NK-92 treated with Interleukin-12 subunit alpha and Interleukin-12 subunit beta, amount 100 ng/mL, for 24 hours (cell line): ENCODE data around the gene SMAD7.

ENCODE experiments used
- DNase-seq: peaks from one replicate; lab custom pipeline; 2025; lab: John Stamatoyannopoulos, UW

Gene SMAD7, protein sequence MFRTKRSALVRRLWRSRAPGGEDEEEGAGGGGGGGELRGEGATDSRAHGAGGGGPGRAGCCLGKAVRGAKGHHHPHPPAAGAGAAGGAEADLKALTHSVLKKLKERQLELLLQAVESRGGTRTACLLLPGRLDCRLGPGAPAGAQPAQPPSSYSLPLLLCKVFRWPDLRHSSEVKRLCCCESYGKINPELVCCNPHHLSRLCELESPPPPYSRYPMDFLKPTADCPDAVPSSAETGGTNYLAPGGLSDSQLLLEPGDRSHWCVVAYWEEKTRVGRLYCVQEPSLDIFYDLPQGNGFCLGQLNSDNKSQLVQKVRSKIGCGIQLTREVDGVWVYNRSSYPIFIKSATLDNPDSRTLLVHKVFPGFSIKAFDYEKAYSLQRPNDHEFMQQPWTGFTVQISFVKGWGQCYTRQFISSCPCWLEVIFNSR

DNA sequence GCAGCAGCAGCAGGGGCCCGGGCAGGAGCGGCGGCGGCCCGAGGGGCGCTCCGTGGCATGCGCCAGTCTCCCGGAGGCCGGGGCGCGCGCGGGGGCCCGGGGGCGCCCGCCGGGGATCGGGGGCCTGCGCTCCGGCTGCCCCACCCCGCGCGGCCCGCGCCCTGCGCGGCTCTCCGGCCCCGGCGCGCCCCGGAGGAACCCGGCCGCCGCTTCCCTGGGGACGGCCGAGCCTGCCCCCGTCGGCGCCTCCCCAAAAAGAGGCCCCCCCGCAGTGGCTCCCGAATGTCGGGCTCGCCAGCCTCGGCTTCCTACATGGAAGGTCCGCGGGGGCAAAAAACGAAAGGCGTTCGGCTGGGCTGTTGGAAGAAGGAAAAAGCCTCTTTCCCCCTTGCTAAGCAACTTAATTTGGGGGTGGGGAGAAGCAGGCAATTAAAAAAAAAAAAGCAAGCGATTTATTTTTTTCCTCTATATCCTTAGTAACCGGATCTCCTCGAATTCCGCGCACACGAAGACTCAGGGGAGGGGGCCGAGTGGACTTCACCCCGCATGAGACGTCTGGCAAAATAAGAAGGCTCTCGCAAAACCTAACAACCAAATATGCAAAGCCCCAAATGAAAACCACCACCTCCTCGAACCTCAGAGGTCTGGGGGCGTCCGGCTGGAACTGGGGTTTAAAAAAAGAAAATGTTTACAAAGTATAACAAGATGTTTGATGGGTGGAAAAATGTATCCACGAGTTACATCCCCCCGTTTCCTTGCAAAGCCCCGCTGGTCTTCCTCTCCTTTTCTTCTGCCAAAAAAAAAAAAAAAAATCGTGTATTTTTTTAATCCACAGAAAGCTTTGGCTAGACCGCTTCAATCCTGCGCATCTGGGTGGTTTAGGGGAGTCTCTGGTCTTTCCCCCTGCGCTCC lies at the start of gene SMAD7:
TSS of gene SMAD7 (minus strand) at position 430 of the 912 bp plus-strand sequence. CDS start 541 bp downstream, outside the sequence.
- no peak for DNase-seq

DNA sequence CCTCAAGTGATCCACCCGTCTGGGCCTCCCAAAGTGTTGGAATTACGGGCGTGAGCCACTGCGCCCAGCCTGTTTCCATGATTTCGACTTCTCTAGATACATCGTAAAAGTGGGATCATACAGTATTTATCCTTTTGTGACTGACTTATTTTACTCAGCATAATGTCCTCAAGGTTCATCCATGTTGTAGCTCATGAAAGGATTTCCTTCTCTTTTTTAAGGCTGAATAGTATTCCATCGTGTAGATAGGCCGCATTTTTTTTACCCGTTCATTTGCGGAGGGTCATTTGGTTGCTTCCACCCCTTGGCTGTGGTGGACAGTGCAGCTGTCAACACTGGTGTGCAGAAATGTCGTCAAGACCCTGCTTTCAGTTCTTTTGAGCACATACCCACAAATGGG lies 48.8 kb upstream of the SMAD7 start:
- no peak for DNase-seq

DNA sequence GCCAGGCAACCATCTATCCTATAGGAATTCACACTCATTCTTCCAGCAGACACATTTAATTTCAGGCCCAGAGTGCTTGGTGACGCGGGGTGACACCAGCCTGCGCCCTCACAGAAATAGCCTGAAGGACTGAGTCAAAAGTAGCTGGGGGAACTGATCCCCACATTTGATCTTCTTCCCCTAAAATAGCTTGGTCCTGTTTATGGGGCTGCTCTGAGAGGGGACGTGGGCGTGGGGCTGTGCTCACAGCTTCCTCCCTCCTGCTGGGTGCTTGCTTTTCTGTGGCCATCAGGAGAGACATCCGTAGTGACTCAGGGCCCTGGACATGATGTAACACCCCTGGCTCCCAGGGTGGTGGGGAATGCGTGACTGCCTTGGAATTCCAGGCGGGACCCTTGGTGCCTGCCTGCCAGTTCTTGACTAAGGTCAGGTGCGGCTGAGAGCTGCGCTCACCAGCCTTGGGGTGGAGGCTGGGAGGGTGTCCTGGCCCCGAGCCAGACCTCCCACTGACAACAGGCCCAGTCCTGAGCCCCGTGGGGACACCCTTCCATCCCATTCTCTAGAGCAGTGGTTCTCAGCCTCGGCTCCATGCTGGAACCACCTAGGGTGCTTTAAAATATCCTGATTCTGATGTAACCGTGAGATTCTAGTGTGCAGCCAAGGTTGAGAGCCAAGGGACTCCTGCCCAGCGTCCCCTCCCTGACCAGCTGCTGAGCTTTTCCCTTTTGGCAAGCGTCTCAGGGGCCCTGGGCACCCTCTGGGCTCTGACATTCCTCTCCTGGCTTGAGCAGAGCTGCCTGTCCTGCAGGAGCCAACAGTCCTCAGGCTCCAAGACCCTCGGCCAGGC lies 47.4 kb upstream of the SMAD7 start:
- no peak for DNase-seq

DNA sequence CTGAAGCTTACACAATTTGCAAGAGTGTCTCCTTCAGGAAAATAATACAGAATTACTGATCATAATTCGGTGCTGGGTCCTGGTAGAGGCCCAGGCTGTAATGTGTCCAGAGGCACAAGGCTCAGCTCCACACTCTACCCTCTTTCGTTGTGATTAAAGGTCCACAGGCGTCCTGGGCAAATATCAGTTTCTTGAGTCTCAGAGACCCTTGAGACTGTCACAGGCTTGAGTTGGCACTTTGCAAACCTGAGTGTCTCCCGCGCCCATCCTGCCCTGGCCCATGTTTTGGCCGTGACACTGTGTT lies 46.9 kb upstream of the SMAD7 start:
- no peak for DNase-seq

DNA sequence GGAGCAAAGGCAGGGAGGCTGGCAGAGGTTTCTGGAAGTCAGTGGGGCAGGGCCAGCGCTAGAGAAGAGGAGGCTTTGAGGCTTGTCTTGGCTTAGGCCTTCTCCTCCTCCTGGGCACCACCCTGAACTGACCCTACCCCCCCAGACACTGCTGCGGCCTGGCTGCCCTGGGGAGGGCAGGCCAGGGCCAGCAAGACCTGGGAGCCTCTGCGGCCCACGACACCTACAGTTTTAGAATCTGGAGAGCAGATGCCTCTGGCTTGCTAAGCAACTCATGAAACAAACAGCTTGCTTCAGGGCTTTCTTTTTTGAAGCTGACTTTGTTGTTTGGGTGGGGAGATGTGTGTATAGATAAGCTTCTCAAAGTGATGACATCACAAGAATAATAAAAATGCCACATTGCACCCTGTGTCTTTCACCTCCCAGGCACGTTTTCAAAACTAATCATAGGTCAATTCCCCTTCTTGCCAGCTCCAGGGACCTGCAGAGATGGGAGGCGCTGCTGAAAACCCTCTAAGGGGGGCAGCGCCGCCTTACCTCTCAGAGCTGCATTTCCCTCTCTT lies 46.2 kb upstream of the SMAD7 start:
- no peak for DNase-seq

DNA sequence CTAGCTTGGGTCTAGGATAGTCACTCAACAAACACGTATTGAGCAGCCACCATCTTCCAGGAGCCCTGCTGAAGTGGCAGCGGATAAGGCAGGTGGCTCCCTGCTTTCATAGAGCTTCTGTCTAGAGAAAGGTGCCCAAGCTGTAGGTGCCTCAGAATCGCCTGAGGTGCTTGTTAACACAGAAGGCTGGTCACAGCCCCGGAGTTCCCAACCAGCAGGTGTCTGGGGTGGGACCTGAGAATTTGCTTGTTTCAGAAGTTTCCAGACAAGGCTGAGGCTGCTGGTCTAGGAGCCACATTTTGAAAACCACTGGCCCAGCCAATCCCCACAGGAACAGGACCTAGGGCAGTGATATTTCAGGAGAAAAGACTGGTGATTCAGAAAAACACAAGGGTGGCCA lies 45.3 kb upstream of the SMAD7 start:
- DNase-seq: no peak

DNA sequence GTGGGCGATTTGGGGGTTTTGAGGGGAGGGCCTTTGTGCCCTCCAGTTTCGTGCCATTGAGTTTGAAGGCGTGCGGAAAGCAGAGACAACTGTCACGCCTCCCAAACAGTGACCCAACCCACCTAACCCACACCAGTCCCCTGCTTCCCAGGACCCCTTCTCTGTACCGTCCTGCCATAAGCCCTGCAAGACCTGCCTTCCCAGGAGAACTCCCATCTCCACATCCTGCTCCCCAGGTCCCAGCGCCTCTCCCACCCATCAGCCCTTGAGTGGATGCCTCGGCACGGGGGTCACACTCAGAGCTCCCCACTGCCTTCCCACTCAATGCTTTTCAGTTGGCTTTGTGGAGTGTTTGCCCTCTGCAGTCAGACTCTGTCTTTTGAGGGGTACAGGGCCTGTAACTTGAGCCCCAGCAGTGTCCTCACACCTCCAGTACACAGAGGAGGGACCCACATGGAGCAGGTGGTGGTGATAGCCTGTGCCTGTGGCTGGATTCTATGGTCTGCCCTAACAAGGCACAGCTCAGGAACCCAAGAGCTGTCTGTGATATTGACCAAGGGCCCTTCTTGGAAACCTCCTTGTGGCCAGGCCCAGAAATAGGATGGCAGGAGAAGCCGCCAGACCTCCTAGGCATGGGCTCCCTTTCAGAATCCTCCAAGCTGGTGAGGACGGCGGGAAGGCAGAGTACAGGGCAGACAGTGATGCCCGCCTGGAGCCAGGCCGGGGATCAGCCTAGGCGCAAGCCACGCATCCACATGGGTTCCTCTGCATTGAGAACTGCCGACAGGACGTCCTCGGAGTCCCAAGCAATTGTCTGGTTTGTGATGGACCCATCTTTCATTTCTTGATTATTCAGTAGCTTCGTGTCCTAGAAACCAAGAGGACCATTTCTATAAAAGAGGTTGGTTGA lies 44.4 kb upstream of the SMAD7 start:
- DNase-seq: no peak

DNA sequence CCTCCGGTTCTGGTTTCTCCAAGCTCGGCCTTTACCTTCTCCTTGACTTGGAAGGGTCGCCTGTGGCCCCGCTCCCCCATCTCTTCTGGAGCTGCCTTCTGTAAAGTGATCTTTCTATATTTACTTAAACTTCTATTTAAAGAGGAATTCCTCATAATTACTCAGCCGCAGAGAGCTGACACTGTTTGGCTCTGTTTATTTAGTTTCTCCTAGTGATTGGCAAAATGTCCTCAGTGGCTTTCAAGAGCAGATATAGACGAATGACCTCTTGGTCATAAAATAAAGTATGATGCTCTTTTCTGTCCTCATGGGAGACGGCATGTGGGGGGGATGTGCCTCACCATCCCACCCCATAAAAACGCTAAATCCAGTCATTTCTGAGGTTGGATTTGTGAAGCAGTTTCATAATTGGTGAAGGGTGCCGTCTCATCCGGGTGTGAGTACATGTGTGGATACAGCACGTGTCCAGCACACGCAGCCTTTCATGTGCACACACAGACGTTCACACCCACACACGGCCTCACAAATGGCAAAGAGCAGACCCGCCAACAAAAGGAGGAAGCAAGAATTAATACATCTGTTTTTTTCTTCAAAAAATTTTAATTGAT lies 43.4 kb upstream of the SMAD7 start:
- no peak for DNase-seq

DNA sequence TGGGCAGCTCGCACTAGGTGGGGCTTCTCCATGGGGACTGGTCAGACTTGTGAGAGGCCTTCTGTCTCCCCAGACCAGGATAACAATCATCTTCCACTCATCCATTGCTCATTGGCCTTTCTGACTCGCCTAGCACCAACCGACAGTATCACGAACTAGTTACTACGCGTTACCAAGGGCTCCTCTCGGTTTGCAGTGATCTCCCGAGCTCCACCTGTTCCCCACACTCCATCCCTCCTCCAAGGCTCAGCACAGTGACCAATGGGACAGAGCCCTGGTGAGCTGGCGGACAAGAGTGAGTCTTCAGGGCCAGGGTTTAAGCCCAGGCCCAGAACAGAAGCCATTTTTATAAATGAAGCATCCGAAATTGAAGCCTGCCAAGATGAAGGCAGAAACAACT lies 42.8 kb upstream of the SMAD7 start:
- DNase-seq: no peak

DNA sequence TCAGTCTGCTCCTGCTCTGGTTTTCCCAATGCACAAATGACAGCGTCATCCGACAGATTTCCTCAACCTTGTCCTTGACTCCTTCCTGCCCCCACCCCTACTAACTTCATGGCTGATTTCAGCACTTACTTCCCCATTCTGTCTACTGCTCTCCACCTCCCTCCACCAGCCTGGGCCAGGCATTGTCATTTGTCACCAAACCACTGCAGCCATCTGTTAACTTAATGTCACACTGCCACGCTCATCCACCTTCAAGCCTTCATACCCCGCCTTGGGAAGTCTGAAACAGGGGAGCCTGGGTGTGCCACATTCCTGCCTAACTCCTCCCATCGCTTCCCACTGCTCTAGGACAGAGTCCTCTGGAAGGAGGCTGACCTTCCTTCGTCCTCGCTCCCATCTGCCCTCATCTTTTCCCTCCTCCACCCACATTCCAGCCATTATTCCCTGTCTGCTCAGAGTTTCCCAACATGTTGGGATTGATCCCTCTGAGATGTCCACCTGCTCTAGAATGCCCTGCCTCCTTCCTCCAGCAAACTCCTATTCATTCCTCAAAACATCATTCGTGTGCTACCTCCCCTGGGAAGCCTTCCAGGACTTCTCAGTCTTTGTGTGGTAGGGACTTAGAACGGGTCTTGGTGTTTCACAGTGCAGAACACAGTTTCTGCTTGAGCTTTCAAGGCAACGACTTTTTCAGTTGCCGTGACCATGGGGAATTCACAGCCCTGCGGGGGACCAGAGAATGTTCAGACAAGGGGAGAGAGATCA lies 42.2 kb upstream of the SMAD7 start:
- no peak for DNase-seq

DNA sequence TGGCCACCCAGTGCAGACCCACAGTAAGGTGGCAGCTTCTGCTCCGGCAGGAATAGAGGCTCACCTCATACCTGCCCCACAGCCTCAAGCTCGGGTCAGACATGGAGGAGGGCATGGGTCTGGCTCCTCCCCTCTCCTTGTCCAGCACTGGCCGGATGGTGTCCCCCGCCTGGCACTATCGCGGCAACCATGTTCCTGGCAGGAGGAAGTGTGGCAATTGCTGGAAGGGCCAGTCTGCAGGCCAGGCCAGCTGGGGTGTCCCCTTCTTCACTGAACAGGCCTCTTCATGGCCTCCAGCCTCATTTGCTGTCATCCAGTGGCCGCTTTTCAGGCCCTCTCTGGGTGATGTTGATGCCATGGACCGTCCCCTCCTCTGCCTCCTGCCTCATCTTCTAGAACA lies 41.4 kb upstream of the SMAD7 start:
- DNase-seq: no peak

DNA sequence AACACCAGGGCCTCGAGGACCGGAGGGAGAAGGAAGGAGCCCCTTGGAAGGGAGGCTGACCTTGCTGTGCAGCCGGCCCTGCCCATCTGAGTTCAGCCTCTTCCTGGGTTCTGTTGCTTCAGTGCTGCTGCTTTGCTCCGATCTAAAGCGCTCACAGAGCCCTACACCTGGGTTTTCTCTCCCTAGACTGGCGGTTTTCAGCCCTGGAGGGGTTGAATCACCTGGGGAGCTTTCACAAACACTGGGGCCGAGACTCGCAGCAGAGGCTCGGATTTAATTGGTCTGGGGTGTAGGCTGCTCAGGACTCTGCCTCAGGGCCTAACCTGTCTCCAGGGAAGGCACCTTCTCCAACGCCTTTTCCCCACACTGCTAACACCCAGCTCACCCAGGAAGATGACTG lies 40.9 kb upstream of the SMAD7 start:
- no peak for DNase-seq

DNA sequence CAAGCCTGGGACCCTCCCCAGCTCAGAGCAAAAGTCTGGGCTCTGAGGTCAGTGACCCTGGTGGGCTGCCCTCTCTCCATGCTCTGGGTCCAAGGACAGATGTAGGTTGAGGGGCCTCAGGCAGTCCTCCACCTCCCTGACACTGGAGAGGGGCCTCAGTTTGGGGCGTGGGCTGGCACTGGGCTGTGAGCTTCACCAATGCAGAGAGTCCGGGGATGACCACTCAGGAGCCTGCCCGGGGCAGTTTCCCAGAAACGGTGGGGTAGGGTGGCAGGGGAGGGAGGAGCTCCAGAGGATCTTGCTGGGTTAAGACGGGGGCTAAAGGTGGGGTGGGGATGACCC lies 40.5 kb upstream of the SMAD7 start:
- no peak for DNase-seq

DNA sequence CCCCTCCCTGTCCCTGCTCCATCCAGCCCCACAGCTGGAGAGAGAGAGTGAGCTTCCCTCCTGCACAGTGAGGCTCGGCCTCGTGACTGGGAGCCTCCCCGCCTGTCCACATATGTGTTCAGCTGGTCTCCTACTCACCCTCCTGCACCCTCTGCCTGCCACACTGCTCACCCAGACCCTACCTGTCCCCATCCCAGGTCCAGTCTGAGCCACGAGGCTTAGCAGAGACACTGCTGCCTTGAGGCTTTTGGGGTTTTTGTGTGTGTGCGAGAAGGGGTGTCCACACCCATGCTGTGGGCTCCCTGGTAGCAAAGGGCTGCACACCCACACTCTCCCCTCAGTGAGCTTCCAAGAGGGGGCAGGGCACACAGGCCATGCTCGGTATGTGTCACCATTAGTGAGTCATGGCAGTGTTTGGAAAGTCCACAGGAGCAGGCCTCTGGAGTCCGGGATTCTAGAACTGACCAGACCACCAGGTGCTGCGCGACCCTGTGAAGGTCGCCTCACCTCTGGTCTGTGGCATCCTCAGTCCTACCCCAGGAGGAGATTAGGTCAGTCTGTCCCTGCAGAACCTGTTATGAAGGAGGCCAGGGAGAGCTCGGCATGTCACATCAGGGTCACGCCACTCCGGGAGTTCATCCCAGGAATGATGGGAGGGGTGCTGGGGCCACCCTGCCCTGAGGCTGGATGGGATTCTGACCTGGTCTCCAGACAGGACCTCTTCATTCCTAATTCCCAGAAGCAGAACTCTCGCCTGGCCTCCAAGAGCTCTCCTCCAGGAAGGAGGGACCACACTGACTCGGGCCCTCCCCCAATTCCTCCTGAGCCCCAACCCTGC lies 39.9 kb upstream of the SMAD7 start:
- no peak for DNase-seq

DNA sequence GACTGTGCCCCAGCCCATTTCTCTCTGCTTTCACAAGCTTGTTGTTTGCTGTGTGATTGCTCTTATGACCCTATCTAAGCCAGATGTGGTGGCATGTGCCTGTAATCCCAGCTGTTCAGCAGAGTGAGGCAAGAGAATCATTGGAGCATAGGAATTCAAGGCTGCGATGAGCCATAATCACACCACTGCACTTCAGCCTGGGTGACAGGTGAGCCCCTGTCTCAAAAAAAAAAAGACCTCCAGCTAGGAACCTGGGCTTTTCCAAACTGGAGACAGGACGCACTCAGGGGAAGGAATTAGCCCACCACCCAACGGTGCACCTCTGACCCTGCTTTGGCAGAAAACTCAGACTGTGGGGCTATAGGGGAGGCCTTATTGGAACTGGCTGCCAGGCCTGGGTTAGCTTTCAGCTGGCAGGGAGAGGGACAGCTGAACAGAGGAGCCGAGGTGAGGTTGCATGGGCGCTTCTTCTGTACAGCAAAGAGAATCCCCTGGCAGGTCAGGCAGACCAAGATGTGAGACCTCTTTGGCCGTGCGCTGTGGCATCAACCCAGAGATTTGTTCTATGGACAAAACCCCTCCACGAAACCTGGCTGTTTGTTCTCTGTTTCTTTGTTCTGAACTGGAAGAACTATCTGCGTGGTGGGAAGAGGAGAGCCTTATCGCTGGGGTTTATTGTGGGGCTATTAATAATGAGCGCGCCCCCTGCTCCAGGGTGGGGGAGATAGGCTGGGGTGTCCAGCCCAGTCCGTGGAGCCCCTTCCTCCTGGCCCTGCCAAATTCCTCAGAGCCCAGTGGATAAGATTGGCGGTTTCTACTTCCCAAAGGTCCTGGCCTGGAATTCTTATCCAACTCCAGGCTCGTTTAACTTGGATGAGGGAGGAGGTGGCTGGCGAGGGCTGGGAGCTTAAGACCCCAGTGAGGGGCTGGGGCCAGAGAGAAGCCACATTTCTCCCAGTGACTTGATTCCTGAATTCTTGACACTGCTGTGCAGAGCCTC lies 38.8 kb upstream of the SMAD7 start:
- DNase-seq: no peak

DNA sequence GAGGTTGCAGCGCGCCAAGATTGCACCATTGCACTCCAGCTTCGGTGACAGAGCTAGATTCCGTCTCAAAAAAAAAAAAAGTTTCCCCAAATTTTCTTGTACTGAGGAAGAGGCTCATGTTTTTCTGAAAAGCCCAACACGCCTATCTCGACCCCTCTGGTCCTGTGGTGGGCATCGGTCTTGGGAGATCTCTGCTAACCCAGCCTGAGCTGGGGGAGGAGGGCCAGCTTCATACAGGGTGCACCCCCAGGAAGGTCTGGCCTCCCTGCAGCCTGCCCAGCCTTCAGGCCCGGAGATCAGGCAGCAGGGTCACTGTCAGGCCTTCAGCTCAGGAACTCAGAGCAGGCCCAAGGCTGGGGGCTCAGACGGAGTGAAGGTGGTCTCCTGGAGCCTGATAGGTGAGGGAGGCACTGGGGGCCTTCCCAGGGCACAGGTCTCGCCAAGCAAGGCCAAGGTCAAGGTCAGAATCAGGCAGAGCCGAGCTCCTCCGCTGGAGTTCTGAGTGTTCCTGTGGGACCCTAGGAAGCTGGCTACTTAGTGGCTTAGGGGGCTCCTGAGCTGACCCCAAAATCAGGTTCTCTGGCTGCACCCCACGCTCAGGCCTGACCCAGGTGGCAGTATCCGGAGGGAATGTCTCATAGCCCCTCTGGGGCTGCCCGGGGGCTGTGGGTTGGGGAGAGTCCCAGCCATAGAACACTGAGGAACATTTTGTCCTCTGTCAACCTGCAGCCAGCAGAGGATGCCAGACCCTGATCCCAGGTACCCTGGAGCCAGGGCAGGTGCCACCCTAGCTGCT lies 37.9 kb upstream of the SMAD7 start:
- DNase-seq: no peak

DNA sequence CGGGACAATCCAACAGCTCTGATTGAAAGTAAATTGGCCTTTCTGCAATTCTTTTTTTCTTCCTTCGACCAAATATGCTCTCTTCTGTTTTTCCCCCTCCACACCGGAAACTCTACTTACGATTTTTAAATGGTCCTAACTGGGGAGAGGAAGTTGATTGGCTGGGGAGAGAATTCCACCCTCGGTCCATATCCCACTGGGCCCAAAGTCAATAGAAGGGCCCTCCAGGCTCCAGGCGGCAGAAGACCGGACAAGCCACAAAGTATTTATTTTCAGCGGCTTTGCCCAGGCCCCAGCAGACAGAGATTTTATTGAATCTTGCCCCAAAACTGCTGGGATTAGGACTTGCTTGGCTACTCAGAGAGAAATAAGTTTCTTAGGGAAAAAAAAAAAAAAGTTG lies 37.1 kb upstream of the SMAD7 start:
- no peak for DNase-seq
